ENCODE data around the gene EDNRB.

DNA sequence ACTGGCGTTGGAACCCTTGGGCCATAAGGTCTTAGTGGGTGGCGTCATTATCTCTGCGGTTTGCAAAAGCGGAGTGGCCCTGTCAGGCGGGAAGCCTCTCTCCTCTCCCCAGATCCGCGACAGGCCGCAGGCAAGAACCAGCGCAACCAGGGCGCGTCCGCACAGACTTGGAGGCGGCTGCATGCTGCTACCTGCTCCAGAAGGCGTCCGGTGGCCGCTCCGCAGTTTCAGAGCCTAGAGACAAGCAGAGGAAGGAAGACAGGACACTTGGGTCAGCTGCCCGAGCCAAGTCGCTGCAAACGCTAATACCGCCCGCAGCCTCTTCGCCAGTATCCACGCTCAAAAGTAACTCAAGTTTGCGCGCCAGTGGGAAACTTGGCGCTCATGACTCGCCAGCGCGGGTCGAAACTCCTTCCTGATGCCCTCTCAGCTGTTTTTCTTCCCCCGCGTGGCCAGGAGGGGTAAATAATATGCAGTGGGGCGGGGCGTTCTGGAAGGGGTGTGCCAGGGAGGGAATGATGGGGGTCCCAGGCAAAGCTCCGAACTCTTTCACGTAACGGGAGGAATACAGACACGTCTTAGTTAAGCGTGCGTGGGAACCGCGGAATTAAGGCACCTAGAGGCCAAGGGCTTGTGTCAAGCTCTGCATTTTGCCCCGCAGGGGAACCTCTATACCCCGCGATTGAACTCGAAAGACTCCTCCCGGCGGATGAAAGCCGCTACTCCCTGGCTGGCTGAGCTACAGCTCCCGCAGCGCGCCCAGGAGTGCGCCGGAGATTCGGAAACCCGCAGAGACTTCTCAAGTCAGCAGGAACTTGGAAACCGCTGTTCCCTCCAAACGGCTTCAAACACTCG is at the start of gene EDNRB:
- TF ChIP-seq, protein P1, sequence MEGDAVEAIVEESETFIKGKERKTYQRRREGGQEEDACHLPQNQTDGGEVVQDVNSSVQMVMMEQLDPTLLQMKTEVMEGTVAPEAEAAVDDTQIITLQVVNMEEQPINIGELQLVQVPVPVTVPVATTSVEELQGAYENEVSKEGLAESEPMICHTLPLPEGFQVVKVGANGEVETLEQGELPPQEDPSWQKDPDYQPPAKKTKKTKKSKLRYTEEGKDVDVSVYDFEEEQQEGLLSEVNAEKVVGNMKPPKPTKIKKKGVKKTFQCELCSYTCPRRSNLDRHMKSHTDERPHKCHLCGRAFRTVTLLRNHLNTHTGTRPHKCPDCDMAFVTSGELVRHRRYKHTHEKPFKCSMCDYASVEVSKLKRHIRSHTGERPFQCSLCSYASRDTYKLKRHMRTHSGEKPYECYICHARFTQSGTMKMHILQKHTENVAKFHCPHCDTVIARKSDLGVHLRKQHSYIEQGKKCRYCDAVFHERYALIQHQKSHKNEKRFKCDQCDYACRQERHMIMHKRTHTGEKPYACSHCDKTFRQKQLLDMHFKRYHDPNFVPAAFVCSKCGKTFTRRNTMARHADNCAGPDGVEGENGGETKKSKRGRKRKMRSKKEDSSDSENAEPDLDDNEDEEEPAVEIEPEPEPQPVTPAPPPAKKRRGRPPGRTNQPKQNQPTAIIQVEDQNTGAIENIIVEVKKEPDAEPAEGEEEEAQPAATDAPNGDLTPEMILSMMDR (IDR thresholded peaks at IDR 0.05 in 8 of 11, conservative IDR thresholded peaks at IDR 0.05 in 3 of 11), result peak in 3 of 11 experiments; percentile 19 to 29 (median 25)
- no peak for TF ChIP-seq POLR2A (IDR thresholded peaks at IDR 0.05)

Measured in spleen (tissue), 7 donors.